ENCODE results near the gene RRP1. TPM values are rescaled to one million over a fixed set of nuclear protein-coding genes. Genes with fewer than 3 reads are reported as not detected.

The RRP1 gene
- total RNA-seq, 1 donor from 2014 or later, result 19.0 TPM

DNA sequence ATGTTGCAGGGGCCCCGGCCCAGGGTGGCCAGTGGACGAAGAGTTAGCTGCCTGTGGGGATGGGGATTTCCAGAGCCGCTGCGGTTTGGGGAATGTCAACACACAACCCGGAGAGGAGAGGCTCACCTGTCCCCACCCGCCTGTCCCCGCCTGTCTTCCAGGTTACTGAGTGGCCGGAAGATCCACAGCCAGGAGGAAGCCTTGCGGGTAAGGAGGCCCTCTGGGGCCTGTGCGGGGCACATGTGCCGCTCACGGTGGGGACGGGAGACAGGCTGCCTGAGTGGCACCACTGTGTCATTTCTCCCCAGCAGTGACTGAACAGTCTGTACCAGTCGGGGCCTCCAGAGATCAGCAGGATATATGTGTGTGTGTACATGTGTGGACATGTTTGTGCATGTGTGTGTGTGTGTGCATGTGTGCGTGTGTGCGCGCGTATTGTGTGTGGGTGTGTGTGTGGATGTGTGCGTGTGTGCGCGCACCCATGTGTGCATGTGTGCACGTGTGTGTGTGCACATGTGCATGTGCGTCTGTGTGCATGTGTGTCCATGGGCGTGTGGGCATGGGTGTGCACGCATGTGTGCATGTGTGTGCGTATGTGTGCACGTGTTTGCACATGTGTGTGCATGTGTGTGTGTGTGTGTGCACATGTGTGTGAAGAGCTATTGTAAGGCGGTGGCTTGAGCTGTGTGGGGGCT, 38.9 kb upstream of the RRP1 start:
- intact Hi-C loops (cut with DNase I), result no loop called here
- no peaks in the 10 kb centered on the region for H3K4me1 ChIP-seq
- H3K27ac ChIP-seq, result no peak overlapping the region
- no peak for ATAC-seq
- no peak for DNase-seq
- no peak for TF ChIP-seq CTCF (IDR thresholded peaks at IDR 0.05)
- peaks cover 90% of the 10 kb centered on the region for H3K36me3 ChIP-seq
- H3K27me3 ChIP-seq, result no peaks in the 10 kb centered on the region
- H3K4me3 ChIP-seq, result no peak overlapping the region
- H3K9me3 ChIP-seq, result no peaks in the 10 kb centered on the region

- DNase-seq (no peak), ATAC-seq (no peak)
- intact Hi-C loops (cut with DNase I), result no loop called here
- Histone ChIP-seq H3K27me3 (no peaks in the 10 kb centered on the region), H3K4me3 (no peak overlapping the region), H3K36me3 (peaks cover 90% of the 10 kb centered on the region), H3K9me3 (no peaks in the 10 kb centered on the region), H3K27ac (no peak overlapping the region), H3K4me1 (peaks cover 3% of the 10 kb centered on the region)
- no peak for TF ChIP-seq CTCF (IDR thresholded peaks at IDR 0.05)
Measured at GRCh38 chr21:43751955-43752591, 37.3 kb upstream of the RRP1 start.

DNA sequence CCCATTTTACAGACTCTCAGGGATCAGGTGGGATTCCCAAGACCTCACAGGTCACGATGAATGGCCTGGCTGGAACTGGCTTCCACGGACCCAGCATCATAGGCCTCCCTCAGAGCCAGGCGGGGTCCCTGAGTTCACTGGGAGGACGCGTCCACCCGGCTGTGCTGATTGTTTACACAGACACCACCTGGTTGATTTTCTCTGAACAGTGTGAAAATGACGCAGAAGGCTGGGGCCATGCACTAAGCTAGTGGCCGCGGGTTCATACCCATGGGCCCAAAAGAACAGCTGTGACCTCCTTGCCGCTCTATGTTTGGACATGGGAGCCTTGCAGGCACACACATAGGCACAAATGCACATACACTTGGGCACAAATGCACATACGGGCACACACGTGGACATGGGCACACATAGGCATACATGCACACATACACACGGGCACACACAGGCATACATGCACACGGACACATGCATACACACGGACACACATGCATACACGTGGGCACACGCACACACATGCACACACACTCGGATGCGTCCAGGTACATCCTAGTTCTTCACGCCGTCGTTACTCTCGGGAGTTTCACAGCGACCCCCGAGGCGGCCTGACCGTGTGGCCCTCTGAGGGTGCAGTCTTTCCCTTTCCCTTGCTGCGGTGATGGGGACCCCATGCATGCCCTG, 36.5 kb upstream of the RRP1 start:
- DNase-seq, result no peak
- Histone ChIP-seq H3K4me3 (no peak overlapping the region), H3K36me3 (peaks cover 89% of the 10 kb centered on the region), H3K27me3 (no peaks in the 10 kb centered on the region), H3K4me1 (peaks cover 11% of the 10 kb centered on the region), H3K9me3 (no peaks in the 10 kb centered on the region), H3K27ac (no peak overlapping the region)
- intact Hi-C loops (cut with DNase I), result no loop called here
- ATAC-seq, result no peak
- TF ChIP-seq CTCF (IDR thresholded peaks at IDR 0.05), result no peak

- Histone ChIP-seq H3K4me1 (peaks cover 15% of the 10 kb centered on the region), H3K27me3 (no peaks in the 10 kb centered on the region), H3K9me3 (no peaks in the 10 kb centered on the region), H3K27ac (no peak overlapping the region), H3K4me3 (no peak overlapping the region), H3K36me3 (peaks cover 89% of the 10 kb centered on the region)
- intact Hi-C loops (cut with DNase I), result no loop called here
- ATAC-seq (no peak), DNase-seq (no peak)
- no peak for TF ChIP-seq CTCF (IDR thresholded peaks at IDR 0.05)
Measured at GRCh38 chr21:43753439-43753799, 36.0 kb upstream of the RRP1 start.

DNA sequence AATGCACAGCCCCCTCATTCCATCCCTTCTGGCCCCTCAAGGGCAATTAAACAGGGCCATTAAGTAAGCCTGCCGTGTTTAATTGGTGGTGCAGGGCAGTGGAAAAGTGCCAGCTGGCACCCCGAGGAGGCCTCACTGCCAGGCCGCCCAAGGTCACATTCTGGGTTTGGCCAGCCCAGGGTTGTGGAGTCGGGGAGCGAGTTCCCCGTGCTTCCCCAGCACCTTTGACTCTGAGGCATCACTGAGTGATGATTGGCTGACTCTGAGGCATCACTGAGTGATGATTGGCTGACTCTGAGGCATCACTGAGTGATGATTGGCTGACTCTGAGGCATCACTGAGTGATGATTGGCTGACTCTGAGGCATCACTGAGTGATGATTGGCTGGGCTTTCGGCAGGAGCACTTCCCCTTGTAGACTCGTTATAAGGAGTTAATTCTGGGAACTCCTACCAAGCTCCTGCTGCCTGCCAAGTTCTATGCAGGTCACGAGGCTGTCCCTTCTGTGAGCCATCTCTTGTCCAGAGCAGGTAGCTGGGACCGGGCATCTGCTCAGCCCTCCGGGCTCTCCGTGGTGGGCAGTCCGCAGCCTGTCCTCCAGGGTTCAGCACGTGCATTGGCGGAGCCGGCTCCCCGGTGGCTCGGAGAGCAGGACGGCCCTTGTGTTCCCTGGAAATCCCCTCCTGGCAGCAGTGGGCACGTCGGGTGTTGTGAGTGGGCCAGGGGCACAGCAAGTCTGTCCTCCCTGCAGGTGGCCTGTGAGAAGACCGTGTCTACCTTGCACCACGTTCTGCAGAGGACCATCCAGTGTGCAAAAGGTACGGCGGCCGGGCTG, 34.2 kb upstream of the RRP1 start:
- H3K36me3 ChIP-seq, result peaks cover 82% of the 10 kb centered on the region
- no peak for TF ChIP-seq CTCF (IDR thresholded peaks at IDR 0.05)
- H3K9me3 ChIP-seq, result no peaks in the 10 kb centered on the region
- H3K4me1 ChIP-seq, result peaks cover 15% of the 10 kb centered on the region
- no peak overlapping the region for H3K27ac ChIP-seq
- no peak for ATAC-seq
- no peak overlapping the region for H3K4me3 ChIP-seq
- no peak for DNase-seq
- no peaks in the 10 kb centered on the region for H3K27me3 ChIP-seq
- intact Hi-C loops (cut with DNase I), result no loop called here

All from upper lobe of right lung (tissue), 1 donor.